ENCODE measurements around the gene FYTTD1. TPM values are rescaled to one million over a fixed set of nuclear protein-coding genes. Genes with fewer than 3 reads are reported as not detected.
"Not testable (repeated sequence)": the region's sequence is repeated elsewhere in the genome, so short reads cannot be mapped to it uniquely, and the experiment has no call there.

FYTTD1 gene, protein sequence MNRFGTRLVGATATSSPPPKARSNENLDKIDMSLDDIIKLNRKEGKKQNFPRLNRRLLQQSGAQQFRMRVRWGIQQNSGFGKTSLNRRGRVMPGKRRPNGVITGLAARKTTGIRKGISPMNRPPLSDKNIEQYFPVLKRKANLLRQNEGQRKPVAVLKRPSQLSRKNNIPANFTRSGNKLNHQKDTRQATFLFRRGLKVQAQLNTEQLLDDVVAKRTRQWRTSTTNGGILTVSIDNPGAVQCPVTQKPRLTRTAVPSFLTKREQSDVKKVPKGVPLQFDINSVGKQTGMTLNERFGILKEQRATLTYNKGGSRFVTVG
- total RNA-seq = 10 to 100 TPM; 35.7 to 38.8 TPM

- DNase-seq = peak; percentile 84
- H3K4me3 Mint-ChIP-seq = peak within 1 kb of the TSS; percentile 92
- ChIA-PET POLR2A (no interaction called here), CTCF (interaction anchor here (1.4 to 1.7 kb wide), 4 partner anchors 8 to 14 kb away, joined by 3 to 6 read pairs (median 4); partner anchors contain the start of gene RUBCN)
- H3K9me3 Mint-ChIP-seq = no peaks in the 10 kb centered on the region
- H3K36me3 Mint-ChIP-seq (ENCODE audit: low read depth) = no peaks in the 10 kb centered on the region
- H3K27me3 Mint-ChIP-seq = no peaks in the 10 kb centered on the region
- peak within 1 kb of the TSS; percentile 91 for H3K27ac Mint-ChIP-seq
- H3K4me1 Mint-ChIP-seq = peaks cover 30% of the 10 kb centered on the region
Measured at GRCh38 chr3:197749601-197750395, at the start of gene FYTTD1. Gene FYTTD1, plus strand, starts transcription at chr3:197749883. Its CDS starts 89 bp downstream, at chr3:197749972.

GRCh38 chr3:197700095-197700494 lies 49.6 kb upstream of the FYTTD1 start:
- Mint-ChIP-seq H3K27me3 (no peaks in the 10 kb centered on the region), H3K4me3 (no peak overlapping the region), H3K9me3 (no peaks in the 10 kb centered on the region), H3K36me3 (ENCODE audit: low read depth) (peaks cover 61% of the 10 kb centered on the region), H3K4me1 (peaks cover 3% of the 10 kb centered on the region), H3K27ac (no peak overlapping the region)
- POLR2A ChIA-PET = no interaction called here
- CTCF ChIA-PET = interaction anchor here (1.1 to 1.2 kb wide), 2 partner anchors 11 to 12 kb away, joined by 4 read pairs; no protein-coding TSS in a partner anchor
- no peak for DNase-seq

GRCh38 chr3:197701841-197702240 lies 47.8 kb upstream of the FYTTD1 start:
- ChIA-PET CTCF (interaction anchor here (1.1 to 1.5 kb wide), 3 partner anchors 10 to 55 kb away, joined by 3 read pairs; no protein-coding TSS in a partner anchor), POLR2A (no interaction called here)
- no peak overlapping the region for H3K4me3 Mint-ChIP-seq
- H3K36me3 Mint-ChIP-seq (ENCODE audit: low read depth) = peaks cover 51% of the 10 kb centered on the region
- no peak overlapping the region for H3K27ac Mint-ChIP-seq
- no peak for DNase-seq
- H3K4me1 Mint-ChIP-seq = peaks cover 3% of the 10 kb centered on the region
- H3K27me3 Mint-ChIP-seq = no peaks in the 10 kb centered on the region
- H3K9me3 Mint-ChIP-seq = no peaks in the 10 kb centered on the region

GRCh38 chr3:197706658-197707057 lies 43.0 kb upstream of the FYTTD1 start:
- ChIA-PET POLR2A (no interaction called here), CTCF (no interaction called here)
- peaks cover 23% of the 10 kb centered on the region for H3K36me3 Mint-ChIP-seq (ENCODE audit: low read depth)
- no peaks in the 10 kb centered on the region for H3K9me3 Mint-ChIP-seq
- H3K27ac Mint-ChIP-seq = no peak overlapping the region
- no peaks in the 10 kb centered on the region for H3K27me3 Mint-ChIP-seq
- H3K4me3 Mint-ChIP-seq = no peak overlapping the region
- DNase-seq = no peak
- H3K4me1 Mint-ChIP-seq = peaks cover 3% of the 10 kb centered on the region

- CTCF ChIA-PET = no interaction called here
Measured at GRCh38 chr3:197709135-197709534, 40.5 kb upstream of the FYTTD1 start.

DNA sequence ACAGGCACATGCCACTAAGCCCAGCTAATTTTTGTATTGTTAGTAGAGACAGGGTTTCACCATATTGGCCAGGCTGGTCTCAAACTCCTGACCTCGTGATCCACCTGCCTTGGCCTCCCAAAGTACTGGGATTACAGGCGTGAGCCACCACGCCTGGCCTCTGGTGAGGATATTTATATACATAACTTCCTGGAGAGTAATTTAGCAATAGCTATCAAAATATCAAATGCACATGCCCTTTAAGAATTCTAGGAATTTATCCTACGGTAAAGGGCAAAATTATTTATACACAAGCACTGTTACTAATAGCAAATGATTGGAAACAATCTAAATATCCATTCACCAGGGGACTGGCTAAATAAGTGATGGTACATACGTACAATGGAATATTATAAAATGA lies 38.7 kb upstream of the FYTTD1 start:
- H3K27ac Mint-ChIP-seq, H3K27me3 Mint-ChIP-seq, DNase-seq, H3K4me3 Mint-ChIP-seq, H3K9me3 Mint-ChIP-seq, POLR2A ChIA-PET: not testable (repeated sequence)
- Mint-ChIP-seq H3K4me1 (peaks cover 32% of the 10 kb centered on the region), H3K36me3 (ENCODE audit: low read depth) (peaks cover 25% of the 10 kb centered on the region)
- CTCF ChIA-PET = interaction anchor here (1.5 kb wide), 2 partner anchors 38 to 112 kb away, joined by 3 to 5 read pairs; no protein-coding TSS in a partner anchor

More at GRCh38 chr3:197709135-197709534, 40.5 kb upstream of the FYTTD1 start:
- peaks cover 23% of the 10 kb centered on the region for H3K4me1 Mint-ChIP-seq
- no peak overlapping the region for H3K4me3 Mint-ChIP-seq
- H3K27ac Mint-ChIP-seq = no peak overlapping the region
- no peaks in the 10 kb centered on the region for H3K27me3 Mint-ChIP-seq
- H3K9me3 Mint-ChIP-seq = no peaks in the 10 kb centered on the region
- DNase-seq = no peak
- POLR2A ChIA-PET = no interaction called here
- peaks cover 17% of the 10 kb centered on the region for H3K36me3 Mint-ChIP-seq (ENCODE audit: low read depth)

DNA sequence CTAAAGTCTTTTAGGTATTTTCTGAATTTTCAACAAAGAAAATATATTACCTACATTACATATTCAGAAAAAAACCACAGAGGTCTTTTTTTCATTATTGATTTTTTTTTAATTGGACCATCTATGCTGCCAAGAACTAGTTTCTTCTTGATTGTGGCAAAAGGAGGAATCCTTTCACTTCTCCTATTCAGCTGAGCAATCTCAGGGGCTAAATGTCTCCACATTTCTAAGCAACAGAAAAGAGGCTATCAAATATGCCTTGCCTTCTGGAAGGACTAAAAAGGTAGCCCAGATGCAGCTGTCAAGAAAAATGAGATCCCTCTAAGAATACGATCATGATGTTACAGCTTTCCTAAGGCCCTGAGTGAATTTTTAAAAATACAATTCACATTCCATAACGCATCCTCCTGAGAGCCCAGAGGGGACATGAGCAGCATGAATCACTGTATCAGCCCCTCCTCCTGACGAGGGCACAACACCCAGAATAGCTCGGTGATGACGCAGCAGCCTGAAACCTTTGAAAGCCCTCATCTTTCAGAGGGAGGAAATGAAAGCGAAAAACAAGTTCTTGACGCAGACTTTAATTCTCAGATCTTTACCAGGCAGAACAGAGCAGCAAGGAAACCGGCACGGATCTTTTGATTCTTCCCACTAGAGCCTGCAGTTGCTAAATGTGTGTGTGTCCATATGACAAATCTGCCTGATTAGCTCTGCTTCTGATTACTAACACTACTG lies 37.5 kb upstream of the FYTTD1 start:
- CTCF ChIA-PET = interaction anchor here (1.0 to 2.1 kb wide), 7 partner anchors 9 to 114 kb away, joined by 3 to 5 read pairs (median 3); no protein-coding TSS in a partner anchor
- Mint-ChIP-seq H3K4me1 (peaks cover 38% of the 10 kb centered on the region), H3K9me3 (no peaks in the 10 kb centered on the region), H3K27ac (peak overlapping the region; percentile 99), H3K4me3 (peak overlapping the region; percentile 74), H3K36me3 (ENCODE audit: low read depth) (peaks cover 33% of the 10 kb centered on the region), H3K27me3 (no peaks in the 10 kb centered on the region)
- POLR2A ChIA-PET = interaction anchor here (0.6 to 1.0 kb wide), 2 partner anchors 82 to 84 kb away, joined by 3 to 4 read pairs; no protein-coding TSS in a partner anchor
- DNase-seq = peak; percentile 91

GRCh38 chr3:197713477-197713822 lies 36.2 kb upstream of the FYTTD1 start:
- Mint-ChIP-seq H3K36me3 (ENCODE audit: low read depth) (peaks cover 43% of the 10 kb centered on the region), H3K27me3 (no peaks in the 10 kb centered on the region), H3K27ac (peak overlapping the region; percentile 99), H3K4me3 (no peak overlapping the region), H3K9me3 (no peaks in the 10 kb centered on the region), H3K4me1 (peaks cover 38% of the 10 kb centered on the region)
- no peak for DNase-seq
- ChIA-PET POLR2A (no interaction called here), CTCF (interaction anchor here (1.2 to 2.1 kb wide), 4 partner anchors 10 to 31 kb away, joined by 3 to 6 read pairs (median 4); no protein-coding TSS in a partner anchor)

DNA sequence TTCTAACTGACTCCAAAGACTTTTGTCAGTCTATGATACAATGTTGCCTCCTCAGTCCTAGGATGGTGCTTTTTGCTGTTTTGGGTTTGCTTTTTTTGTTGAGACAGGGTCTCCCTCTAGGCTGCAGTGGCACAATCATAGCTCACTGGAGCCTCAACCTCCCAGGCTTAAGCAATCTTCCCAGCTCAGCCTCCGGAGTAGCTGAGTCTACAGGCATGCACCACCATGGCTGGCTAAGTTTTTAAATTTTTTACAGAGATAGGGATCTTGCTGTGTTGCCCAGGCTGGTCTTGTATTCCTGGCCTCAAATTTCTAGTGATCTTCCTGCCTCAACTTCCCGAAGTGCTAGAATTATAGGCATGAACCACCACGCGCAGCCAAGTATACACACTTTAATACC lies 35.4 kb upstream of the FYTTD1 start:
- Mint-ChIP-seq H3K9me3 (no peaks in the 10 kb centered on the region), H3K4me1 (peaks cover 38% of the 10 kb centered on the region), H3K4me3 (no peak overlapping the region), H3K27me3 (no peaks in the 10 kb centered on the region), H3K27ac (peak overlapping the region; percentile 46), H3K36me3 (ENCODE audit: low read depth) (peaks cover 43% of the 10 kb centered on the region)
- ChIA-PET POLR2A (no interaction called here), CTCF (interaction anchor here (0.6 to 1.5 kb wide), 4 partner anchors 11 to 27 kb away, joined by 3 to 6 read pairs (median 5); no protein-coding TSS in a partner anchor)
- DNase-seq = no peak

DNA sequence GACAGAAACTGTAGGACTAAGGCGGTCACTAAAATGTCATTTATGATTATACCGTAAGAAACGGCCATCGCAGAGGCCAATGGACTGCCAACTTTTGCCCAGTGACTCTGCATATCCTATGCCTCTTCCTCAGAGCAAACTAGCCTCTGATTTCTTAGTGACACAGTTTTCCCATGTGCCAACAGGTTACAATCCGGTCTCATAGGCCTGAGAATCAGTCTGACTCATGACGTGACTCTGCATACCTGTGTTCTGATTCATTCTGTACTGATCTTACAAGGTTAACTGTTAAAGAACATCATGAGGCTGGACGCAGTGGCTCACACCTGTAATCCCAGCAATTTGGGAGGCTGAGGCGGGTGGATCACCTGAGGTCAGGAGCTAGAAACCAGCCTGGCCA lies 30.8 kb upstream of the FYTTD1 start:
- Mint-ChIP-seq H3K4me1 (peaks cover 18% of the 10 kb centered on the region), H3K27me3 (no peaks in the 10 kb centered on the region), H3K27ac (no peak overlapping the region), H3K36me3 (ENCODE audit: low read depth) (peaks cover 55% of the 10 kb centered on the region), H3K4me3 (no peak overlapping the region), H3K9me3 (peaks cover 9% of the 10 kb centered on the region)
- DNase-seq = no peak
- POLR2A ChIA-PET = no interaction called here
- CTCF ChIA-PET = no interaction called here

- H3K4me1 Mint-ChIP-seq = peaks cover 9% of the 10 kb centered on the region
- no peak for DNase-seq
- peaks cover 45% of the 10 kb centered on the region for H3K36me3 Mint-ChIP-seq (ENCODE audit: low read depth)
- no peak overlapping the region for H3K4me3 Mint-ChIP-seq
- peaks cover 9% of the 10 kb centered on the region for H3K9me3 Mint-ChIP-seq
- ChIA-PET CTCF (interaction anchor here (0.8 kb wide), 1 partner anchor 9 kb away, joined by 3 read pairs; no protein-coding TSS in a partner anchor), POLR2A (no interaction called here)
- no peak overlapping the region for H3K27ac Mint-ChIP-seq
- H3K27me3 Mint-ChIP-seq = no peaks in the 10 kb centered on the region
Measured at GRCh38 chr3:197720694-197721093, 29.0 kb upstream of the FYTTD1 start.

GRCh38 chr3:197722734-197723133 lies 26.9 kb upstream of the FYTTD1 start:
- peaks cover 9% of the 10 kb centered on the region for H3K9me3 Mint-ChIP-seq
- H3K27ac Mint-ChIP-seq = no peak overlapping the region
- H3K4me1 Mint-ChIP-seq = peaks cover 2% of the 10 kb centered on the region
- CTCF ChIA-PET = interaction anchor here (0.9 to 1.6 kb wide), 2 partner anchors 10 to 13 kb away, joined by 3 to 4 read pairs; no protein-coding TSS in a partner anchor
- no peak for DNase-seq
- POLR2A ChIA-PET = no interaction called here
- peaks cover 30% of the 10 kb centered on the region for H3K36me3 Mint-ChIP-seq (ENCODE audit: low read depth)
- no peak overlapping the region for H3K4me3 Mint-ChIP-seq
- no peaks in the 10 kb centered on the region for H3K27me3 Mint-ChIP-seq

Measured in activated CD4-positive, alpha-beta T cell treated with anti-CD3 and anti-CD28 coated beads, Interleukin-2, amount 10 ng/mL, durations not matched to agents 7 days and 5 days (primary cell).